Activated effector memory CD4-positive, alpha-beta T cell treated with anti-CD3 and anti-CD28 coated beads, Interleukin-2, amount 50 U/mL, for 16 hours (primary cell): Measurements from ENCODE around the gene HEMK1.

ENCODE experiments used
- DNase-seq: peaks from one replicate; pipeline ENCODE4 v3.0.0-alpha.2; 2020

The HEMK1 gene, protein sequence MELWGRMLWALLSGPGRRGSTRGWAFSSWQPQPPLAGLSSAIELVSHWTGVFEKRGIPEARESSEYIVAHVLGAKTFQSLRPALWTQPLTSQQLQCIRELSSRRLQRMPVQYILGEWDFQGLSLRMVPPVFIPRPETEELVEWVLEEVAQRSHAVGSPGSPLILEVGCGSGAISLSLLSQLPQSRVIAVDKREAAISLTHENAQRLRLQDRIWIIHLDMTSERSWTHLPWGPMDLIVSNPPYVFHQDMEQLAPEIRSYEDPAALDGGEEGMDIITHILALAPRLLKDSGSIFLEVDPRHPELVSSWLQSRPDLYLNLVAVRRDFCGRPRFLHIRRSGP

DNA sequence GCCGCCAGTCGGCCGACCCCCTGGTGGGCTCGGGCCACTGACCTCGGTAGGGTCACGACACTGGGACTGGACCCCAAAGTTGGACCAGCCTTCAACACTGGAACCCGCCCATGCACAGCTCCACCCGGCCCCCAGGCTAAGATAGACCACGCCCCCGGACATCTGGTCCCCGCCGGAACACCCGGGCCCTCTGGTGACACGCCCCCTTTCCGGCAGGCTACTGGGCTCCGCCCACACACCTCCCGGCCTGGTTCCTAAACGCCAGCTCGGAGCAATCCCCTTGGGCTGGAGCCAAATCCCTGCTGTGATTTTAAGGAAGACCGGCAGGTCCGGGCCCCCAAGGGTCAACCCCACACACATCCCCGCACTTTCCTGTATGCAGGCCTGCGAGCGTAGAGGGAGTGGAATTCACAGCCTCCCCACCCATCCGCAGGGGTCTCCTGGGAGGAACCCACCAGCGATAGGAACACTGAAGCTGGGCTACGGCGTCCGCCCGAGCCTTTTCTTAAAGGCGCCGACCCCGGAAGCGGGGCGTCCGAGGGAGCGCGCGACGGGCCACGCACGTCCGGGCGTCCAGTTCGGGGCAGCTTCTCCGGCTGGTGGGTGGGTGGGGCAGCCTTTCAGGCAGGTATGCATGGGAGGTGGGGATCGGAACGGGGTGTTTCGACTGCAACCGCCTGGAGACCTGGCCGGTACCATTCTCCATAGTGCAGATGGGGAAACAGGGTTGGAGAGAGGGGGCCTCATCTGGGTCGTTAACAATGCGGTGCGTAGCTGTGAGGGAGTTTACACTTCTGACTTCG is at the start of gene HEMK1:
Gene HEMK1 (plus strand): TSS at position 576 of the 803 bp plus-strand sequence. CDS start 1,583 bp downstream, outside the sequence.
- peak; percentile 97 for DNase-seq

DNA sequence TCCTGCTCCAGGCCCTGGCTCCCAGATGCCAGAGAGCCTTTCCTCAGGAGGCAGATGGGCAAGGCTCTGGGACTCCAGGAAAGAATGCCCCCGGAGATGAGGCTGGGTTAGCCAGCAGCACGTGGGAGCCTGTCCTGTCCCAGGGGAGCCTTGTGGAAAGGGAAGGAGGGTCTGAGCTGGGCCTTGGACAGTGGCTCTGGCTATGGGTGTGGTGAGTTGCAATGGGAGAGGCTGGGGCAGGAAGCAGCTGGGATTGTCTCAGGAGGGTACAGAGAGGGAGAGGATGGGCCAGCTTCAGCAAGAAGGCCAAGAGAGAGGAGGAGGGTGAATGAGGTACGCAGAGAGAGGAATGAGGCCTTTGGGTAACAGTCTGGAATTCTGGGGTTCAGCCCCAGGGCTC is 48.5 kb upstream of the HEMK1 start:
- no peak for DNase-seq

DNA sequence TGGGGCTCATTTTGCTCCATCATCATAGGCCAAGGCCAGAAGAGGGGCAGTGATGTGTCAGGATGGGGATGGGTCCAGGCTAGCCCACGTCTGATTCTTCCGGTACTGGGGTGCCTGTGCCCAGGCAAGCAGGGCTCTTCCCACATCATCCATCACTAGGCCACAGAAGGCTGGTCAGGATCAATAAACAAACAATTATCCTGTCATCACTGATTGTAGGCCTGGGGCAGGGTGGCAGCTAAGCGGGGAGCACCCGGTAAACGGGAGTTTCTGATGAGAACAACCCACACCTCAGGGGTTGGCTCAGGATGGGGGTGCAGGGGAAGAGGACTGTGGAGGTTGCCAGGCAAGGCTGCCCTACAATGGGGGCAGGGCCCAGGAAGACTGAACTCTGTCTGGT is 47.8 kb upstream of the HEMK1 start:
- no peak for DNase-seq

DNA sequence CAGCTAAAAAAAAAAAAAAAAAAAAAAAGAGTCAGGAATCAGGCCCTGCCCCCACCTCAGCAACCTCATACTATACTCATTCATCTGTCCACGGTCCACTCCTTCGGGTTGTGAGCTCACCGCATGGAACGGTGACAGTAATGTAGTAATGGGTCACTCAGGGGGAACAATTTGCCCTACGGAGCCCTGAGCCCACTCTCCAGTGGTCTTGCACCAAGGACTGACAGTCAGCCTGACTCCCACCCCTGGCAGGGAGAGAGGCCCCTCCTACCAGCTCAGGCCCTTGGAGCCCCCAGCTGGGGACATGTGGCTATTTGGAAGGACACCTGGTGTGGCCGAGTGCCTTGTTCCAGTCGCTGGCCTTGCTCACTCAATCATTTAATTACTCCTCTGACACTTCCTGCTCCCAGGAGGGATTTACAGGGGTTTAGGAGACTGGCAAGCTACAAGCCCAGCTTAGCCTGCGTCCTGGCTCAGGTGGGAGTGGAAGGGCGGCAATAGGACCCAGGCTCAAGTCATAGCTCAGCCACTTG is 46.0 kb upstream of the HEMK1 start:
- DNase-seq: no peak

- no peak for DNase-seq
Measured at GRCh38 chr3:50524746-50525145, 44.6 kb upstream of the HEMK1 start.

DNA sequence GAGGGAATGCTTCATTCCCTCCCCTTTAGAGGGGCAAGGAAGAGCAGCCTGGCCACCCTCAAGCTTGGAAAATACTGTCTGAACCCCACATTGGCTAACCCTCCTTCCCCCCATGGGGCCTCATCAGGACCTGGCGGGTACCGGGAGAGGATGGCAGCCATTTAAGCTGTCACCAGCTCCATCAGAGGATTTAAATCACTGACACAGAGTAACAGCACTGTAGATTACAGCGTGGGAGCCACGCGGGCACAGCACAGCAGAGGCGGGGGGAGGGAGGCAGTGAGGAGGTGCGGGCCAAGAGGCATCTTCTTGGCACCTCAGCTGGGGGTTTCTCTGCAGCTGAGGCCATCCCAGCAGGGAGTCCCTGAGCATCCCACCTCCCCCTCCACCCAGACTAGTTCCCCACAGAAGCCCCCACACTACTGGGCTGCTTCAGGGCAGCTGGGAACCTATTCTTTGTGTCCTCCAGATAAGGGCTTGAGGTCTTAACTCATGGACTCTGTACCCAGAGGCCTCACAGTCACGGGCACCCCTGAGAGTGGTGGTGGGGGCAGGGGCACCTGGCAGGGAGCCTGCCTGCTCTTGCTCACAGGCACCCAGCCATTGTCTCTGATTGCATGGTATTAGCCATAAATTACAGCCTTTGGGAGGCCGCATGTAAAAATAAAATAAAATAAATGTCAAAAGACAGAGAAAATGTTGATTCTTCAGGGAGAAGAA is 44.0 kb upstream of the HEMK1 start:
- DNase-seq: no peak

DNA sequence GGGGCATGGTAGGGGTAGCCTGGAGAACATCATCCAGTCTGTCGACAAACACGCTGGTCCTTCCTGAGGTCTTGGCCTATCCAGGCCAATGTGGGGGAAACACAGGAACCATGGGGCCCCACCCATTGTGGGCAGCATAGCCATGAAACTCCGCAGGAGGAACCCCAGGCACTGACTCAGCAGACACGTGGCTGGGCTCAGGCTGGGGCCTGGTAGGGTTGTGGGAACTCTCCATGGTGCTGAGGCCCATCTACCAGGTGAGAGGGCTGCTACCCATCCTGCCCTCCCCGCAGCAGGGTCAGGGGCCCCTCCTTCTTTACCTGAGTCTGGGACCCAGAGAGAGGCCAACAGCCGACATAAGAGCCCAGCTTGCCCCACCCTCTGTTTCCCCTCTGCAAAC is 43.3 kb upstream of the HEMK1 start:
- peak; percentile 77 for DNase-seq

- no peak for DNase-seq
Measured at GRCh38 chr3:50530001-50530970, 39.0 kb upstream of the HEMK1 start.

GRCh38 chr3:50531201-50531600 is 38.1 kb upstream of the HEMK1 start:
- no peak for DNase-seq

- DNase-seq: no peak
Measured at GRCh38 chr3:50532062-50532705, 37.1 kb upstream of the HEMK1 start.

DNA sequence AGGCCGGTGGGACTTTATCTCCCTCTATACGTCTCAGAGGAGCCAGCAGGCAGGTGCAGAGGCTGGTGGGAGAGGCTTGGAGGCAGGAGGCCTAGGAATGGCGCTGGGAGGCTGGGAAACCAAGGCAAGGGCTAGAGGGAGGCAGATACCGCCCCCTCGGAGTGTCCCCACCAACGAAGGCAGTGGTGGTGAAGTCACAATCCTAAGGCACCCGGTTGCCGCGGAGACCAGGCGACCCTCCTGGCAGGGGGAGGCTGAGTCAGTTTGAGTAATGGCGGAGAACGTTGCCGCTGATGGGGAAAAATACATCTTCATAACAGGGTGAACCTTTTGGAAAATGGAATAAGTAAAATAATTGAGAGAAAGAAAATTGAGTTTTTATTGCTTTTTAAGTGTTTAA is 36.0 kb upstream of the HEMK1 start:
- DNase-seq: no peak

- no peak for DNase-seq
Measured at GRCh38 chr3:50533807-50534461, 35.4 kb upstream of the HEMK1 start.

GRCh38 chr3:50534681-50535330 is 34.5 kb upstream of the HEMK1 start:
- no peak for DNase-seq

- DNase-seq: no peak
Measured at GRCh38 chr3:50536471-50537180, 32.7 kb upstream of the HEMK1 start.

- DNase-seq: no peak
Measured at GRCh38 chr3:50537421-50538129, 31.7 kb upstream of the HEMK1 start.

DNA sequence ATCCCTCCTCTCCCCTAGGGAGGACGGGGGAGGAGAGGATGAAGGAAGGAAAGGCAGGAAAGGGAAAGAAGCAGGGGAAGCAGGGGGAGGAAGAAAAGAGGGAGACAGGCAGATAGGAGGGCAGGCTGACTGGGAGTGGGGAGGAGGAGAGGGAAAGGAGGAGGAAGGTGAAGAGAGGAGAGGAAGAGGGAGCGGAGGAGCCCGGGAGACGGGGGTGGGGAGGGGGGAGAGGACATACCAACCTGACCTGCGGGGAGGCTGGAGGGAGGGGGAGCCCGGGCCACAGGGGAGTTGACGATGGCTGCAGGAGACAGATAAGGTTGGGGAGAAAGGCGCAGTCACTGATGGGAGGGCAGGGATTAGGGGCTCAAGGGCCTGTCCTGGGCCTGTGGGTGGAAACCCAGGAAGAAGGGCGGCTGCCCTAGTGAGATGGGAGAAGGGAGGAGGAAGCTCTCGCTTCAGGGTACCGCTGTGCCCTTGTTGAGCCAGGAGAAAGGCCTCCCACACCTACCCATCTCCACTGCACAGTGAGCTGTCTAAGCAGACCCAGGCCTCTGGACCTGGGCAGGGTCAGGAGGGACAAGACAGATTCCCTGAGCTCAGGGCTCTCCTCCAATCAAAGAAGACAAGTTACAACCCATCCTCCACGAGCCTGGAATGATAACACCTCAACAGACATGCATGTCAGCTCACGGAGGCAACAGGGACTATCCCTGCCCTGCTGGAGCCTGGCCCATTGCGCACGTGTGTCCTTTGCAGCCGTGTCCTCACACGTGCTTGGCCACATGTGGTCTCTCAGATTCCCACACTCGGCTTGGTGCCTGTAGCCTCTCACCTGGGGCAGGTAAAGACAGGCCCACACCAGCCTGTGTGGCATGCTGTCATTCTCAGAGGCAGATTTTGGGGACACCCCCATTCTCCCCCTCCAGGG is 29.7 kb upstream of the HEMK1 start:
- DNase-seq: no peak

DNA sequence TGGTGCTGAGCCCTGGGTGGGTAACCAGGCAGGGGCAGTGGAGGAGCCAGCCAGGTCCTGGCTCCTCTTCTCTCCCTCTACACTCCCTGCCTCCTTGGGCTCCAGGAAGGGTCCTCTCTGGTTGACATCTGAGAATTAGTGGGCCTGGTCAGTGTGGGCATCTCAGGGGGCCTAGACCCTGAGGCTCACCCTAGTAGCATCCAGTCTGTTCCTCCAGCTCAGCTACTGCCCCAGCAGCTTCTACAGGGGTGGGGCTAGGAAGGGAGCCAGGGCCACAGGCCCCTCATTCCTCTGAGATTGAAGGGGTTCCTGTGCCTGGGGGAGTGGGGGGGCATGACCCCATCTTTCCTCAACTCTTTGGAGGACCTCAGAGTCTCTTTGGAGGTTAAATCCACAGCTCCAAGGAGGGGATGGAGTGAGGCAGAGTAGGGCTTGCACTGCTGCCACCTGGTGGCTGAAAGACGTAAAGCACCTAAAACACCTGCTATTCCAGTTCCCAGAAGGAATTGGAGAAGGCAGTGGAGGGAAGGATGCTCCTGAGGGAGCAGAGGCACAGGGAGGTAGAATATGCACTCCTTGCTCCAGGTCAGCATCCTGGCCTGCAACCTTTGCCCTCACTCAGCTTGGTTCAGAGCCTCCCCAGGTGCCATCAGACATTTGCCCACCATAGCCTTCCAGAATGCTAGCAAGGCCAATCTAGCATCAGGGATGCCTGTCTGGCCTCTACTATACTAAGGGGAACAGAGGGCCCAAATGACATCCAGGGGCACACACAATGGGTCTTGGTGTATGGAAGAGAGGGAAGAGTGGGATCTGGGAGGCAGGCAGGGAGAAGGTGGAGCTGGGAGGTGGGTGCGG is 26.9 kb upstream of the HEMK1 start:
- peak; percentile 86 for DNase-seq
